Neural cell (in vitro differentiated cells): ENCODE results near the gene HEXD. TPM values are rescaled to one million over a fixed set of nuclear protein-coding genes. Genes with fewer than 3 reads are reported as not detected.

ENCODE experiments used
- H2AFZ ChIP-seq: fragments of 200-600, 300-800 bp; sonication (generic), shearing (Covaris generic); 2 replicates; pipeline ENCODE4 v1.6.0; 2014; ENCODE audit warnings: low read depth, mild to moderate bottlenecking, antibody characterized with exemption, low read length, moderate library complexity
- H3F3A ChIP-seq: fragments of 200-600 bp; shearing (Covaris generic); 2 replicates; pipeline ENCODE4 v1.6.1; 2016; ENCODE audit warnings: mild to moderate bottlenecking, moderate library complexity, mixed read lengths, antibody characterized with exemption, low read length; ENCODE audit not compliant: insufficient read depth, poor library complexity, severe bottlenecking
- H3K27ac ChIP-seq: fragments of 200-600, 300-800 bp; sonication (generic), shearing (Covaris generic); 2 replicates; pipeline ENCODE4 v1.5.1; 2014; ENCODE audit warnings: mild to moderate bottlenecking, low read length, moderate library complexity
- H3K27me3 ChIP-seq: fragments of 300-800, 200-600 bp; sonication (generic), shearing (Covaris generic); 2 replicates; pipeline ENCODE4 v1.6.0; 2014; ENCODE audit warnings: mild to moderate bottlenecking, low read depth, low read length, moderate library complexity; ENCODE audit not compliant: insufficient read depth
- H3K36me3 ChIP-seq: fragments of 300-800, 200-600 bp; sonication (generic), shearing (Covaris generic); 2 replicates; pipeline ENCODE4 v1.5.1; 2014; ENCODE audit warnings: mild to moderate bottlenecking, antibody characterized with exemption, low read length, moderate library complexity; ENCODE audit not compliant: insufficient read depth
- H3K4me2 ChIP-seq: fragments of 300-800, 200-600 bp; sonication (generic), shearing (Covaris generic); 2 replicates; pipeline ENCODE4 v1.6.0; 2014; ENCODE audit warnings: mild to moderate bottlenecking, low read length
- H3K4me3 ChIP-seq: fragments of 300-800, 200-600 bp; sonication (generic), shearing (Covaris generic); 2 replicates; pipeline ENCODE4 v1.5.1; 2014; ENCODE audit warnings: mild to moderate bottlenecking, low read length, moderate library complexity
- H3K79me2 ChIP-seq: fragments of 200-600 bp; shearing (Covaris generic); replicated peaks from 2 replicates; pipeline ENCODE4 v1.6.0; 2014; ENCODE audit warnings: mild to moderate bottlenecking, low read length, moderate library complexity; ENCODE audit not compliant: insufficient read depth
- H3K9ac ChIP-seq: fragments of 300-800, 200-600 bp; sonication (generic), shearing (Covaris generic); 2 replicates; pipeline ENCODE4 v1.6.1; 2016; ENCODE audit warnings: mild to moderate bottlenecking, low read length, mixed read lengths
- H3K9me2 ChIP-seq: fragments of 200-600 bp; shearing (Covaris generic); 2 replicates; pipeline ENCODE4 v1.6.1; 2016; ENCODE audit warnings: mild to moderate bottlenecking, low read length, mixed read lengths; ENCODE audit not compliant: insufficient read depth
- H3K9me3 ChIP-seq: fragments of 200-600, 300-800 bp; sonication (generic), shearing (Covaris generic); 2 replicates; pipeline ENCODE4 v1.6.1; 2016; ENCODE audit warnings: mild to moderate bottlenecking, mixed run types, low read length, moderate library complexity, mixed read lengths
- H4K20me1 ChIP-seq: fragments of 200-600 bp; shearing (Covaris generic); 2 replicates; pipeline ENCODE4 v1.6.1; 2016; ENCODE audit warnings: mild to moderate bottlenecking, mixed run types; ENCODE audit not compliant: insufficient read depth
- CTCF ChIP-seq: fragments of 450-650 bp; IDR thresholded peaks from 2 replicates; pipeline ENCODE4 v1.5.1; 2014; ENCODE audit warnings: antibody characterized with exemption, mild to moderate bottlenecking, moderate library complexity; ENCODE audit not compliant: poor library complexity, severe bottlenecking
- EP300 ChIP-seq: fragments of 450-650 bp; conservative IDR thresholded peaks from 2 replicates; pipeline ENCODE4 v1.6.1; 2014; ENCODE audit warnings: antibody characterized with exemption, mild to moderate bottlenecking, moderate library complexity; ENCODE audit not compliant: poor library complexity, severe bottlenecking
- EZH2 ChIP-seq: fragments of 200-600, 300-800 bp; shearing (Covaris generic), sonication (generic); IDR thresholded peaks from 2 replicates; pipeline ENCODE4 v1.6.1; 2014; ENCODE audit warnings: antibody characterized with exemption, low read length, borderline replicate concordance, mild to moderate bottlenecking; ENCODE audit not compliant: insufficient read depth, poor library complexity, severe bottlenecking
- MXI1 ChIP-seq: fragments of 450-650 bp; conservative IDR thresholded peaks from 2 replicates; pipeline ENCODE4 v1.6.1; 2014; ENCODE audit warnings: antibody characterized with exemption, mild to moderate bottlenecking; ENCODE audit not compliant: poor library complexity, severe bottlenecking
- POLR2AphosphoS5 ChIP-seq: IDR thresholded peaks from 2 replicates; pipeline ENCODE4 v1.6.1; 2012
- RAD21 ChIP-seq: fragments of 450-650 bp; conservative IDR thresholded peaks from 2 replicates; pipeline ENCODE4 v1.6.1; 2014; ENCODE audit warnings: antibody characterized with exemption, mild to moderate bottlenecking, moderate library complexity
- REST ChIP-seq: IDR thresholded peaks from 2 replicates; pipeline ENCODE4 v1.6.1; 2012; ENCODE audit warnings: borderline replicate concordance
- SMC3 ChIP-seq: fragments of 450-650 bp; conservative IDR thresholded peaks from 2 replicates; pipeline ENCODE4 v1.6.1; 2014; ENCODE audit warnings: antibody characterized with exemption, mild to moderate bottlenecking, moderate library complexity; ENCODE audit not compliant: poor library complexity
- TAF1 ChIP-seq: IDR thresholded peaks from 2 replicates; pipeline ENCODE4 v1.6.1; 2012; ENCODE audit warnings: low read depth
- polyA plus RNA-seq: library from polyadenylated mRNA; depleted of rRNA; stranded (reverse); fragments of >200 nt; gene quantifications from 2 replicates; pipeline ENCODE4 v1.2.3, GENCODE V29; 2014

The HEXD gene
- polyA plus RNA-seq, 1 donor from 2014 or later = 72.8 TPM

DNA sequence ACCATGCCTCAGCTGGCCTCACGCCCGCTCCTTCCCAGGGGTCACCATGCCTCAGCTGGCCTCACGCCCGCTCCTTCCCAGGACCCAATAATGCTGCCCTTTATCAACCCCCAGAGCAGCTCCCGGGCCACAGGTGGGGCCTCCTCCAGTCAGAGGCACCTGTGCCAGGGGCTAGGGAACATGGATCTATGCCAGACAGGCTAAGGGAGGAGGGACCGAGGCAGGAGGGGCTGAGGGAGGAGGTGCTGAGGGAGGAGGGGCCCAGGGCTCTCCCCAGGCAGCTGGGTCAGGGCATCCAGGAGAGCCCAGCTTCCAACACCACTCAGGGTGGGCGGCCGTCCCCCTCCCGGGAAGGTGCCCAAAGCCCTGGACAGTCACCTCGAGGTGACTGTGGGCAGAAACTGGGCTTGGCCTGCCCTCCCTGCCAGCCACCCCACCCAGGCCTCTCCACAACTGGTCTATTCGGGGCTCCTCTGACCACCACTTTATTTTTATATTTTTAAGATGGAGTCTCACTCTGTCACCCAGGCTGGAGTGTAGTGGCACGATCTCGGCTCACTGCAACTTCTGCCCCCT lies 27.2 kb upstream of the HEXD start:
- H2AFZ ChIP-seq = no peak overlapping the region

GRCh38 chr17:82391496-82392066 lies 26.6 kb upstream of the HEXD start:
- H3K27me3 ChIP-seq = no peaks in the 10 kb centered on the region

More for the DNA sequence above, 27.2 kb upstream of the HEXD start:
- H3K4me2 ChIP-seq = no peak overlapping the region
- no peaks in the 10 kb centered on the region for H3K27me3 ChIP-seq
- no peak for TF ChIP-seq CTCF
- TF ChIP-seq TAF1 = no peak
- TF ChIP-seq RAD21 = no peak
- no peak overlapping the region for H3K9ac ChIP-seq
- H4K20me1 ChIP-seq = no peaks in the 10 kb centered on the region
- H3K4me3 ChIP-seq = no peak overlapping the region
- H3K79me2 ChIP-seq = no peaks in the 10 kb centered on the region
- H3K9me3 ChIP-seq = no peaks in the 10 kb centered on the region
- H3F3A ChIP-seq = no peaks in the 10 kb centered on the region
- H3K27ac ChIP-seq = no peak overlapping the region
- no peaks in the 10 kb centered on the region for H3K9me2 ChIP-seq
- no peaks in the 10 kb centered on the region for H3K36me3 ChIP-seq

More at GRCh38 chr17:82391496-82392066, 26.6 kb upstream of the HEXD start:
- Histone ChIP-seq H3K4me3 (no peak overlapping the region), H4K20me1 (no peaks in the 10 kb centered on the region), H3K9ac (no peak overlapping the region), H3F3A (no peaks in the 10 kb centered on the region), H2AFZ (no peak overlapping the region), H3K9me2 (no peaks in the 10 kb centered on the region), H3K27ac (no peak overlapping the region), H3K4me2 (no peak overlapping the region), H3K79me2 (no peaks in the 10 kb centered on the region), H3K9me3 (no peaks in the 10 kb centered on the region), H3K36me3 (no peaks in the 10 kb centered on the region)
- TF ChIP-seq POLR2AphosphoS5 (no peak), REST (no peak), RAD21 (no peak), EP300 (no peak), EZH2 (no peak), SMC3 (no peak), MXI1 (no peak), CTCF (no peak), TAF1 (no peak)
